Stomach smooth muscle (tissue), 2 donors: Measurements from ENCODE around the gene UTP11.

ENCODE experiments used
- H3K27ac ChIP-seq: one replicate; pipeline ENCODE4 v1.7.0; 2013; ENCODE audit warnings: mild to moderate bottlenecking, low read length, inconsistent platforms
- H3K27me3 ChIP-seq, 2 donors: one replicate each; pipeline ENCODE4 v1.7.0; 2013; ENCODE audit warnings: low read length in 2 of 2; ENCODE audit not compliant: insufficient read depth in 2 of 2, control insufficient read depth in 1 of 2
- H3K36me3 ChIP-seq, 2 donors: one replicate each; pipeline ENCODE4 v1.7.0; 2013; ENCODE audit warnings: low read length in 2 of 2; ENCODE audit not compliant: control insufficient read depth in 2 of 2, insufficient read depth in 2 of 2
- H3K4me1 ChIP-seq: one replicate; pipeline ENCODE4 v1.7.0; 2013; ENCODE audit warnings: low read length; ENCODE audit not compliant: control insufficient read depth, insufficient read depth
- H3K4me3 ChIP-seq, 2 donors: one replicate each; pipeline ENCODE4 v1.7.0; 2013; ENCODE audit warnings: low read length in 2 of 2
- H3K9ac ChIP-seq, 2 donors: one replicate each; pipeline ENCODE4 v1.7.0; 2013; ENCODE audit warnings: low read length in 2 of 2, mild to moderate bottlenecking in 1 of 2
- H3K9me3 ChIP-seq, 2 donors: one replicate each; pipeline ENCODE4 v1.7.0; 2013; ENCODE audit warnings: low read length in 2 of 2; ENCODE audit not compliant: control insufficient read depth in 2 of 2
- donor health status: healthy.
- donor health status: Pancreatic carcinoma.

Gene UTP11

DNA sequence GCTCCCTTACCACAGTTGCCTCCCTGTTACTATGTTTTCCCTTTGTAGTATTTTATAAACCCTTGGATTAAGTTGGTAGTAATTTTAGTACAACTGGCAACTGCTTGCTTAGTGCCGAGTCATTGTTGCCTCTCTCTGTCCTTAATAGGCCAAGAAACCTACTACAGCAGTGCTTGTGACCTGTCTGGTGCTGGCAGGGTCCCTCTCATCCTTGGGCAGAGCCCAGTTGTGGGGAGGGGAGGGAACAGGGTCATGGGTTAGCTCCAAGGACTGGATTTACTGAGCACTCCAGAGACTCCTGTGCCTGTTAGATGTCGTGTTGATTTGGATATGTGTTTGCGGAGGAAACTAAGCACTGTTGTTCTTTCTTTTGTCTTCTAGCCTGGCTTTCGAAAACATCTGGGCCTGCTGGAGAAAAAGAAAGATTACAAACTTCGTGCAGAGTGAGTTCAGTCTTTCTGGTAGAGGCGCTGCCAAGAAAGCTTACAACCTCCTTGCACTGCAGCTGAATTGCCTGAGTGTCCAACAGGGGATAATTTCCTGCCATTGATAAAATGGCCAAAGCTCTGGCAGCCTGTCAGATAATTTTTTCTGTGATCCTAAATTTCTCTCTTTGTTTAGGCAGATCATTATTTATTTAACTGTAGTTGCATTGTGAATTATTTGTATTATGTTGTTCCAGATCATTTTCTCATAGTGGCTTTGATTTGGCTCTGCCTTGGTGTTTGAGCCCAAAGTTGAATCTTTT lies 3.6 kb downstream of the UTP11 start:
- H3K4me1 ChIP-seq: peaks cover 32% of the 10 kb centered on the region
- peaks cover 26 to 29% of the 10 kb centered on the region in 2 donors for H3K36me3 ChIP-seq
- peak overlapping the region; percentile 40 to 52 for H3K4me3 ChIP-seq
- H3K27ac ChIP-seq: peak overlapping the region; percentile 79
- no peaks in the 10 kb centered on the region for H3K27me3 ChIP-seq
- H3K9me3 ChIP-seq: no peaks in the 10 kb centered on the region
- H3K9ac ChIP-seq: peak overlapping the region; percentile 60 to 61

DNA sequence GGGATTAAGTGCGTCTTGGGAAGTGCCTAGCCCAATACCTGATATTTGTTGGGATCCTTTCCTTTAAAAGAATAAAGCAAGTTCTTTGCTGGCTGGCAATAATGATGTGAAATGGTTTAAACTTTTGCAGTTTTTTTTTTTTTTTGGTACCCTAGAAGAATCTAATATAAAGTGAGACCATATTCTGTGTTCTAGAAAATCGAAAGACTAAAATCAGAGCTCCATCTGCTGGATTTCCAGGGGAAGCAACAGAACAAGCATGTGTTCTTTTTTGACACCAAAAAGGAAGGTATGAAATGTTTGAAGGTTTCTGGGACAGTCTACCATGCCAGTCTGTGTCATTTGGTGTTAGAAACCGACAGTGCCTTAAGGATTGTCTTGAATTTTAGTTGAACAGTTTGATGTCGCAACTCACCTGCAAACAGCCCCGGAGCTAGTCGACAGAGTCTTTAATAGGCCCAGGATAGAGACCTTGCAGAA lies 6.4 kb downstream of the UTP11 start:
- no peaks in the 10 kb centered on the region for H3K9me3 ChIP-seq
- no peak overlapping the region for H3K27ac ChIP-seq
- peaks cover 43 to 48% of the 10 kb centered on the region in 2 donors for H3K36me3 ChIP-seq
- no peak overlapping the region for H3K9ac ChIP-seq
- H3K4me1 ChIP-seq: peaks cover 20% of the 10 kb centered on the region
- H3K4me3 ChIP-seq: no peak overlapping the region
- no peaks in the 10 kb centered on the region for H3K27me3 ChIP-seq

DNA sequence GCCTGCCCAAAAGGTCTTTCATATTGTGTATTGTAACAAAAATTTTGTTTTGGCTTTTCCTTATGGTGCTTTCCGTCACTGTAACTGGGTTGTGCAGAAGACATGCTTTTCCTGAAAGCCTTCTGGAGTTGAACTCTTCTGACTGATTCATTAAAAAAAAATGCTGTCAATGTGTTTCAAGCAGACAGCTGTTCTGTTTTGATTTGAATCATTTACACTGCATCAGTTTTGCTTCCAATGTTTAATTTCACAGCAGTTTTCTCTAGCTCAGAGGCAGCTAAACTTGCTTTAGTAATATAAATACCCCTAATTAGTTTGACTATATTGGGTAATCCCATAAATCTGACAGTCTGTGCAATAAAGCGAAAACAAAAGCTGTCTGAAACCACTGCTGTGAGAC lies 7.9 kb downstream of the UTP11 start:
- no peak overlapping the region for H3K27ac ChIP-seq

DNA sequence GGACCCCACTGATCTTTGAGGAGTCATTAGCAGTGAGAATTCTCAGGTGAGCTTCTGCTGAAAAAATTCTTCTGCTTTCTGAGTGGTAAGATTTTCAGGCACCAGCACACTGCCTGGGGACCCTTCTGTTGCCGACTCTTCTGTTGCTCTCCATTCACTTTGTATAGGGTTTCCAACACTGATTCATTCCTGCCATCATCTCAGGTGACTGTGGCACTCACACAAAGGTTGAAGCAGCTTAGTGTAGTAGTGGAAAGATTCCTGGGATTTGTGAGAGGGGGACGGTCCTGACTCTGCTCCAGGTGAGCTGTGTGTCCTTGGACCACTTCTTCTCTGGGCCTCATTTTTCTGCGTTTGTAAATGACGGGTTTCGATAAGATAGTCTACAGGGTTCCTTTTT lies 9.4 kb downstream of the UTP11 start:
- Histone ChIP-seq H3K36me3 (peaks cover 56 to 68% of the 10 kb centered on the region in 2 donors), H3K4me1 (no peaks in the 10 kb centered on the region)

More for the DNA sequence above, 7.9 kb downstream of the UTP11 start:
- Histone ChIP-seq H3K4me1 (peaks cover 7% of the 10 kb centered on the region), H3K9me3 (no peaks in the 10 kb centered on the region), H3K4me3 (no peak overlapping the region), H3K36me3 (peaks cover 49 to 60% of the 10 kb centered on the region in 2 donors), H3K27me3 (no peaks in the 10 kb centered on the region), H3K9ac (no peak overlapping the region)

DNA sequence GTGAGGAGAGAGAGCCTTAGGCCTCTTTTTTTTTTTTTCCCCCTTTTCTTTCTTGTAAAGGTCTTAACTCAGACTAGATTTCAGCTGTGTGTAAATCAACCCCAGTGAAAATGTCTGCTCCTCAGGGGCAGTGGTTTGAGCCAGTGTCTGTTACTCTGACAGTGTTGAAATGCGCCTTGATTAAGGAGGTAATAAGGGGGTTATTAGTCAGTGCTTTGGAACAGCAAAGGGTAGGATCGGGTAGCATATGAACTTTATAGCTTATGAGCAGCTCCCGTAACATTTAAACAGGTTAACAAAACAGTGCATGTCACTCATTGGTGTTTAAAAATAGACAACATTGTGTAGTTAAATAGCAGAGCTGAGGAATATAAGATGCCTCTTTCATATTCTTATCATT lies 10.3 kb downstream of the UTP11 start:
- Histone ChIP-seq H3K4me3 (no peak overlapping the region), H3K4me1 (no peaks in the 10 kb centered on the region), H3K9ac (no peak overlapping the region), H3K27ac (no peak overlapping the region), H3K9me3 (no peaks in the 10 kb centered on the region), H3K36me3 (peaks cover 49 to 61% of the 10 kb centered on the region in 2 donors), H3K27me3 (no peaks in the 10 kb centered on the region)

More for the DNA sequence above, 9.4 kb downstream of the UTP11 start:
- Histone ChIP-seq H3K9me3 (no peaks in the 10 kb centered on the region), H3K9ac (no peak overlapping the region), H3K27ac (no peak overlapping the region), H3K27me3 (no peaks in the 10 kb centered on the region), H3K4me3 (no peak overlapping the region)

DNA sequence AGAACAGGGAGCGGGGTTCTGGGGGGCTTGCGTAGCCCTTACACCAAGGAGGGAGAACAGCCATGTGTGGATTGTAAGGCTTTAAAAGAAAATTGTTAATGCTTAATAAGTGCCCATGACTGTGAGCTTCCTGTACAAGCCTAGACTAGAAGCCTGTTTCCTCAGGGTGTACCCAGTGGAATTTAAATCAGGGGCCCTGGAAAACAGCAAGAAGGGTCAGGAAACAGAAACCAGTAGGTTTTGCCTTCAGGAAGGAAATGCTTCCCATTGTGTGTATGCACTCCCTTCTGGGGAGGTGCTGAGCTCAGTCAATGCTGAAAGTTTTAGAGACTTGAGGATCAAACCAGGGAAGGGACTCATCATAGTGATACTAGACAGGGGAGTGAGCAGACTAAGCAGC lies 12.7 kb downstream of the UTP11 start:
- H3K27ac ChIP-seq: no peak overlapping the region
- H3K4me1 ChIP-seq: peaks cover 17% of the 10 kb centered on the region
- H3K9me3 ChIP-seq: no peaks in the 10 kb centered on the region
- no peak overlapping the region for H3K4me3 ChIP-seq
- H3K27me3 ChIP-seq: no peaks in the 10 kb centered on the region
- H3K36me3 ChIP-seq: peaks cover 37 to 45% of the 10 kb centered on the region in 2 donors
- no peak overlapping the region for H3K9ac ChIP-seq

DNA sequence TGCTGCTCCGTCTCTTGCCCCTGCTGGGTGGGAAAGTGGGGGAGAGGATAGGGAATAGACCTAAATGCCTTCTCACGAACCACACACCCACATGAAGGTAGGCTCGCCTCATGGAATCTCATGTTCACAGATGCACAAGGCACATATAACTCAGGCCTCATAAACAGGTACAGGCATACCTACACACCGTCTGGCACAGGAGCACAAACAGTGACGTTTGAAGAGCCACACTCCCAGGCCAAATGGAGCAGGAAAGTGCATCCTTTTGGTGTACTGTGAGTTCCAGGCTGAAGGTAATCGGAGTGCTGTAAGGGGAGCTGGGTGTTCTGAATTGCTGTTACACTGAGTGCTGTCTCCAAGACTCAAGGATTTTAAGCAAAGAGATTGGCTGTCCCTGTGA lies 13.1 kb downstream of the UTP11 start:
- Histone ChIP-seq H3K4me1 (peaks cover 21% of the 10 kb centered on the region), H3K4me3 (no peak overlapping the region), H3K36me3 (peaks cover 34 to 42% of the 10 kb centered on the region in 2 donors), H3K9me3 (no peaks in the 10 kb centered on the region), H3K9ac (no peak overlapping the region), H3K27me3 (no peaks in the 10 kb centered on the region), H3K27ac (no peak overlapping the region)

DNA sequence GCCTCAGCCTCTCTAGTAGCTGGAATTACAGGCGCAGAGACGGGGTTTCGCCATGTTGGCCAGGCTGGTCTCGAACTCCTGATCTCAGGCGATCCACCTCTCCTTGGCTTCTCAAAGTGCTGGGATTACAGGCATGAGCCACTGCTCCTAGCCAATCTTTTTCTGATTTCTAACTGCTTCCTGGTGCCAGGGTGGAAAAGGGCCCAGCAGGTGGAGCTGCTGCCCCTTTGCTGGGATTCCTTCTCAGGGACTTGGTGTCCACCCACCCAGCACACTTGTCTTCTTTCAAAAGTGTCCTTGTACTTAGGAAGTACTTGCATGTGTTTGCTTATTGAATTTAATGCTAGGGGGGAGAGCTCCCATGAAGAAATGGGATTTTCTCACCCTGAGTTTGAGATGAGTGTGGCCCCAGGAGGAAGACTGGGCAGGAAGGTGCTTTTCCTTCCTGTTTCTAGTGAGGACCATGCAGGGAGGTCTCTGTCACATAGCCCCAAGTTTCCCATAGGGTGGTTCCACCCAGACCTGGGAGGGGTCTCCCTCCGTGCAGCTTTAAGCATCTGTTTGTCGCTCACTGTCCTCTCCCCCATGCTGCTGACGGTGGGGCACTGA lies 14.2 kb downstream of the UTP11 start:
- Histone ChIP-seq H3K36me3 (peaks cover 29 to 36% of the 10 kb centered on the region in 2 donors), H3K9ac (no peak overlapping the region), H3K9me3 (no peaks in the 10 kb centered on the region), H3K4me1 (peaks cover 22% of the 10 kb centered on the region), H3K27ac (no peak overlapping the region), H3K27me3 (no peaks in the 10 kb centered on the region), H3K4me3 (no peak overlapping the region)

DNA sequence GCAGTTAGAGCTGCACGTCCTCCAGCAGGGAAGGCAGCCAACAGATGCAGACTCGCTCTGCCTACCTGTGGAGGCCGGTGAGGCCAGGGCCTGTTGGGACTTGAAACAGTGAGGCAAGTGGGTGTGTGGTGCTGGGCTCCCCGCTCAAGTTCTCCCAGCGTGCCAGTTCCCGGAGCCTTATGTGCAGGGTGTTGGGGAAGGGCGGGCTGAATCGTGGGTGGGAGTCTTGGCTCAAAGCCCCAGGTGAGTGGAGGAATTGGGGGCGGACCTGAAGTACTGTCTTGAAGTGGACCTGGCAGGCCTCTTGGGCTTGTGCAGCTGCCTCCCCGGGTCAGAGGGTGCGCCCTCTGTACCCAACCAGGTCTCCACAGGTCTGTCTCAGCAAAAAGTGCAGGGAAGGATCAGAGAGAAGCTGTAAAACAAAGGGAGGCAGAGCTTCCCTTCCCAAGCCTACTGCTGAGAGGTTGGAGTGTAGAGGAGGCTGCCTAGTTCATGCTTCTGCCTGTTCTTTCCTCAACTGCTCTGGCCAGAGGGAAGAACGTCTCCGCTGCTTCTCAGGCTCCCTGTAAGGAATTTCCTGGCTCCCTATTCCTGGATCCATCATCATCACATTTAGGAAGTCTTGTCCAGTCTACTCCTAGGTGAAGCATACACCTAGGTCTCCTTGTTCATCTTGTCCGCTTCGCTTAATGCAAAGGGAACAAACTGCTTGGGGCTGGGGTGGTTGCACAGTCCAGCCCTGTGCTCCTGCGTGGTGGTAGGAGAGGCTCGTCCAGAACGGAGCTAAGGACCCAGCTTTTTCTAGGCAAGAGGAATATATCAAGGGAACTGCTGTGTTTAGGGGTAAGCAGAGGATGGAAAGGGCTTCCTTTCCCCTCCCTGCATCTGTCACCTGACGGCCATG lies 14.9 kb downstream of the UTP11 start:
- Histone ChIP-seq H3K4me1 (peaks cover 22% of the 10 kb centered on the region), H3K36me3 (peaks cover 26 to 34% of the 10 kb centered on the region in 2 donors), H3K27me3 (no peaks in the 10 kb centered on the region), H3K9me3 (no peaks in the 10 kb centered on the region), H3K4me3 (no peak overlapping the region), H3K27ac (no peak overlapping the region), H3K9ac (no peak overlapping the region)

DNA sequence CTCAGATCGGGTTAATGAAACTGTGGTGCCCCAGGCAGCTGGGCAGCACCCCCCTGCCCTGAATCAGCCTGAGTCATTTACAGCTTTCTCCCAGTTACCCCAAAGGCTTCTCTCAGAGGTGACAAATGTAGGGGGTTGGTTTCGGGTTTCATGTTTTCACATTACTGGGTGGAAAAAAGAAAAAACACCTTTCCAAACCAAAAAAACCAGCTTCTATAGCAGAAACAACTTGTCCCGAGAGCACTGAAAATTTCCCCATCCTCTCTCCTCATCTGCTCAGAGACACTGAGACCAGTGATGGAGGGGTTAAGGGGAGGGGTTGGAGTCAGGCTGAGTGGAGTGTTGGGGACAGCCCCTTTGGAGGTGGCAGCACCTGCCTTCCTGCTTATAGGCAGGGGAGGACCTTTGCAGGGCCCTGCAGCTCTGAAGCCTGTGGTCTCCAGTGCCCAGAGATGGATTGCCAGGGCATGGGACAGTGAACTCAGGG lies 15.6 kb downstream of the UTP11 start:
- H3K4me1 ChIP-seq: peaks cover 22% of the 10 kb centered on the region
- no peaks in the 10 kb centered on the region for H3K9me3 ChIP-seq
- H3K36me3 ChIP-seq: peaks cover 22 to 27% of the 10 kb centered on the region in 2 donors
- H3K27me3 ChIP-seq: no peaks in the 10 kb centered on the region
- no peak overlapping the region for H3K4me3 ChIP-seq
- H3K27ac ChIP-seq: no peak overlapping the region
- H3K9ac ChIP-seq: no peak overlapping the region
